CD14-positive monocyte (primary cell): Measurements from ENCODE around the gene ANKRD13C. TPM values are rescaled to one million over a fixed set of nuclear protein-coding genes. Genes with fewer than 3 reads are reported as not detected.

Source experiments
- DNase-seq, 3 donors: peaks; one replicate each; pipeline ENCODE4 v3.0.0-alpha.2; 2011 to 2022
- H2AFZ ChIP-seq: 2 replicates; pipeline ENCODE4 v1.6.0; 2012; ENCODE audit warnings: mild to moderate bottlenecking, low read depth, low read length, inconsistent platforms; ENCODE audit not compliant: insufficient read depth, poor library complexity, severe bottlenecking
- H3K27ac ChIP-seq, 2 donors: 1 replicate in 1 of 2; 2 replicates in 1 of 2; pipeline ENCODE4 v1.5.1; 2012 to 2013; ENCODE audit warnings: low read length in 2 of 2, control low read depth in 1 of 2, inconsistent platforms in 1 of 2, low read depth in 1 of 2, mild to moderate bottlenecking in 1 of 2
- H3K27me3 ChIP-seq, 2 donors: one replicate each; pipeline versions ENCODE4 v1.6.0 to v1.6.1; 2011 to 2013; ENCODE audit warnings: low read length in 2 of 2; ENCODE audit not compliant: control insufficient read depth in 2 of 2, insufficient read depth in 2 of 2
- H3K36me3 ChIP-seq, 2 donors: replicated peaks in 1 of 2; 1 replicate in 1 of 2; 2 replicates in 1 of 2; pipeline versions ENCODE4 v1.5.1 to v1.6.1; 2012 to 2013; ENCODE audit warnings: low read length in 2 of 2, control low read depth in 1 of 2, inconsistent platforms in 1 of 2, mild to moderate bottlenecking in 1 of 2; ENCODE audit not compliant: insufficient read depth in 2 of 2, control insufficient read depth in 1 of 2
- H3K4me1 ChIP-seq, 2 donors: 1 replicate in 1 of 2; 2 replicates in 1 of 2; pipeline versions ENCODE4 v1.5.1 to v1.6.1; 2012 to 2013; ENCODE audit warnings: low read length in 2 of 2, control low read depth in 1 of 2, inconsistent platforms in 1 of 2, mild to moderate bottlenecking in 1 of 2, moderate library complexity in 1 of 2; ENCODE audit not compliant: insufficient read depth in 2 of 2, control insufficient read depth in 1 of 2
- H3K4me2 ChIP-seq: replicated peaks from 2 replicates; pipeline ENCODE3; 2012; ENCODE audit warnings: low read length, moderate library complexity, mild to moderate bottlenecking; ENCODE audit not compliant: poor library complexity, severe bottlenecking; ENCODE audit errors: extremely low read depth
- H3K4me3 ChIP-seq, 3 experiments: fragments of 200-600 bp in 1 of 3; sonication (generic) in 1 of 3; replicated peaks in 1 of 3; 1 replicate in 2 of 3; 2 replicates in 1 of 3; pipeline ENCODE4 v1.5.1; 2011 to 2013; ENCODE audit warnings: low read length in 3 of 3, mild to moderate bottlenecking in 3 of 3, control low read depth in 2 of 3, low read depth in 2 of 3, inconsistent platforms in 1 of 3, moderate library complexity in 1 of 3
- H3K79me2 ChIP-seq: 2 replicates; pipeline ENCODE4 v1.6.0; 2012; ENCODE audit warnings: mild to moderate bottlenecking, control low read depth, inconsistent platforms, low read length, moderate library complexity; ENCODE audit not compliant: insufficient read depth
- H3K9ac ChIP-seq: 2 replicates; pipeline ENCODE4 v1.6.0; 2017; ENCODE audit warnings: low read length, mild to moderate bottlenecking; ENCODE audit not compliant: insufficient read depth, poor library complexity, severe bottlenecking
- H3K9me3 ChIP-seq, 2 donors: replicated peaks in 1 of 2; 1 replicate in 1 of 2; 2 replicates in 1 of 2; pipeline versions ENCODE4 v1.5.1 to v1.6.1; 2012 to 2013; ENCODE audit warnings: low read length in 2 of 2, control low read depth in 1 of 2; ENCODE audit not compliant: control insufficient read depth in 1 of 2, insufficient read depth in 1 of 2
- H4K20me1 ChIP-seq: 2 replicates; pipeline ENCODE4 v1.6.0; 2012; ENCODE audit warnings: mild to moderate bottlenecking, low read length, control low read depth, moderate library complexity; ENCODE audit not compliant: insufficient read depth
- H3K27ac Mint-ChIP-seq, 7 donors: one replicate each; pipeline ENCODE4 v1.8.0; 2020; ENCODE audit warnings: mild to moderate bottlenecking in 7 of 7, mixed read lengths in 7 of 7, moderate library complexity in 6 of 7, inconsistent platforms in 2 of 7
- H3K27me3 Mint-ChIP-seq, 3 donors: one replicate each; pipeline ENCODE4 v1.8.0; 2021 to 2022; ENCODE audit warnings: low read depth in 3 of 3, mild to moderate bottlenecking in 3 of 3, mixed read lengths in 3 of 3, moderate library complexity in 3 of 3, inconsistent platforms in 1 of 3
- H3K36me3 Mint-ChIP-seq, 2 donors: one replicate each; pipeline ENCODE4 v1.8.0; 2020; ENCODE audit warnings: mixed read lengths in 2 of 2, inconsistent platforms in 1 of 2, mild to moderate bottlenecking in 1 of 2
- H3K4me1 Mint-ChIP-seq: one replicate; pipeline ENCODE4 v1.8.0; 2020; ENCODE audit warnings: mild to moderate bottlenecking, mixed read lengths
- H3K4me3 Mint-ChIP-seq, 2 donors: one replicate each; pipeline ENCODE4 v1.8.0; 2020; ENCODE audit warnings: mild to moderate bottlenecking in 2 of 2, mixed read lengths in 2 of 2, moderate library complexity in 1 of 2
- H3K9me3 Mint-ChIP-seq, 7 donors: one replicate each; pipeline ENCODE4 v1.8.0; 2020 to 2022; ENCODE audit warnings: mixed read lengths in 7 of 7, mild to moderate bottlenecking in 6 of 7, moderate library complexity in 6 of 7, inconsistent platforms in 2 of 7
- CTCF ChIP-seq: fragments of 200-600 bp; IDR thresholded peaks from one replicate; pipeline ENCODE4 v1.8.0; 2022; ENCODE audit warnings: antibody characterized with exemption, mild to moderate bottlenecking
- intact Hi-C, 2 donors: fragments of 100-400 bp; cut with micrococcal nuclease; formaldehyde crosslinking; loops; one replicate each; pipeline versions ENCODE4 v1.15.0 to v1.15.1; 2023
- polyA plus RNA-seq, 3 donors: library from polyadenylated mRNA; depleted of rRNA in 1 of 3; unstranded in 2 of 3; stranded (reverse) in 1 of 3; fragments of 300-500 nt in 2 of 3; fragments of >200 nt in 1 of 3; fragmentation: Illumina TruSeq in 2 of 3; gene quantifications; 1 replicate in 2 of 3; 2 replicates in 1 of 3; pipeline ENCODE4 v1.2.3, GENCODE V29; 2012 to 2021

Gene ANKRD13C
- polyA plus RNA-seq, 3 donors = 4.5 to 7.6 (median 6.5) TPM

GRCh38 chr1:70247122-70247521, 107.4 kb downstream of the ANKRD13C start:
- peaks cover 100% of the 10 kb centered on the region in 2 donors for H3K36me3 ChIP-seq
- no peak overlapping the region for H3K9ac ChIP-seq
- no peak overlapping the region for H3K27ac ChIP-seq
- H3K79me2 ChIP-seq = peaks cover 2% of the 10 kb centered on the region
- no peaks in the 10 kb centered on the region for H3K9me3 Mint-ChIP-seq
- no peaks in the 10 kb centered on the region for H3K4me1 Mint-ChIP-seq
- no peaks in the 10 kb centered on the region for H3K4me1 ChIP-seq
- H3K4me3 Mint-ChIP-seq = no peak overlapping the region
- peaks cover 86% of the 10 kb centered on the region in 2 donors for H3K36me3 Mint-ChIP-seq
- no peak overlapping the region for H3K4me2 ChIP-seq
- intact Hi-C loops = loop anchor here in 1 of 2 donors (10.0 kb wide), 1 partner anchor 818 kb away; no protein-coding TSS in a partner anchor
- no peaks in the 10 kb centered on the region for H3K9me3 ChIP-seq
- no peak for TF ChIP-seq CTCF
- no peak for DNase-seq
- no peaks in the 10 kb centered on the region for H3K27me3 Mint-ChIP-seq
- H2AFZ ChIP-seq = no peak overlapping the region
- H3K4me3 ChIP-seq = no peak overlapping the region
- no peak overlapping the region for H3K27ac Mint-ChIP-seq
- no peaks in the 10 kb centered on the region for H3K27me3 ChIP-seq
- peaks cover 34% of the 10 kb centered on the region for H4K20me1 ChIP-seq

- Mint-ChIP-seq H3K27ac (no peak overlapping the region), H3K27me3 (peaks cover 0 to 1% (median 0%) of the 10 kb centered on the region in 3 donors), H3K4me3 (no peak overlapping the region), H3K4me1 (no peaks in the 10 kb centered on the region), H3K9me3 (no peaks in the 10 kb centered on the region), H3K36me3 (peaks cover 84 to 98% of the 10 kb centered on the region in 2 donors)
- H3K4me2 ChIP-seq = no peak overlapping the region
- no peak overlapping the region for H3K9ac ChIP-seq
- H3K27ac ChIP-seq = no peak overlapping the region
- no peak for DNase-seq
- intact Hi-C loops = loop anchor here in 1 of 2 donors (10.0 kb wide), 1 partner anchor 825 kb away; no protein-coding TSS in a partner anchor
- peaks cover 100% of the 10 kb centered on the region in 2 donors for H3K36me3 ChIP-seq
- H3K4me1 ChIP-seq = no peaks in the 10 kb centered on the region
- no peak overlapping the region for H3K4me3 ChIP-seq
- no peaks in the 10 kb centered on the region for H3K9me3 ChIP-seq
- H2AFZ ChIP-seq = no peak overlapping the region
- no peak for TF ChIP-seq CTCF
- H3K79me2 ChIP-seq = no peaks in the 10 kb centered on the region
- H4K20me1 ChIP-seq = peaks cover 44% of the 10 kb centered on the region
- no peaks in the 10 kb centered on the region for H3K27me3 ChIP-seq
Measured at GRCh38 chr1:70239940-70240339, 114.6 kb downstream of the ANKRD13C start.
